ENCODE measurements around the gene DIAPH3.

GRCh38 chr13:59677966-59678814 is 485.5 kb downstream of the DIAPH3 start:
- TF ChIP-seq CTCF (IDR thresholded peaks at IDR 0.05) = peak in 5 of 6 experiments; percentile 38 to 91 (median 79)
- TF ChIP-seq POLR2A (IDR thresholded peaks at IDR 0.05) = no peak
